Measurements from ENCODE around the gene ZNF524.

GRCh38 chr19:55578031-55578760 lies 21.9 kb upstream of the ZNF524 start:
- TF ChIP-seq POLR2A (IDR thresholded peaks at IDR 0.05) (no peak), CTCF (IDR thresholded peaks at IDR 0.05) (no peak)

Data from breast epithelium (tissue), 3 donors.